ENCODE results near the gene DIAPH3.

- TF ChIP-seq ZXDB (tag by site-specific recombination; IDR thresholded peaks at IDR 0.05) (no peak), ZNF654 (tag by site-specific recombination; IDR thresholded peaks at IDR 0.05; ENCODE audit: low read depth) (no peak), ZNF639 (tag by site-specific recombination; IDR thresholded peaks at IDR 0.05) (no peak), ZFP41 (tag by site-specific recombination; IDR thresholded peaks at IDR 0.05; ENCODE audit: borderline replicate concordance) (no peak), ZNF558 (tag by site-specific recombination; IDR thresholded peaks at IDR 0.05) (no peak), ZNF394 (tag by site-specific recombination; IDR thresholded peaks at IDR 0.05; ENCODE audit: borderline replicate concordance) (no peak)
Observed at GRCh38 chr13:60044321-60044720, 119.4 kb downstream of the DIAPH3 start.
